Left renal cortex interstitium (tissue), 4 donors: ENCODE measurements around the gene CMTM5. TPM values are rescaled to one million over a fixed set of nuclear protein-coding genes. Genes with fewer than 3 reads are reported as not detected.
"Not testable (repeated sequence)": the region's sequence is repeated elsewhere in the genome, so short reads cannot be mapped to it uniquely, and the experiment has no call there.

Experiments used
- DNase-seq, 4 donors: peaks; one replicate each; pipeline ENCODE4 v3.0.0-alpha.2; 2013; ENCODE audit warnings: low read depth in 4 of 4, low spot score in 2 of 4, missing footprints in 1 of 4
- polyA plus RNA-seq, 4 donors: library from polyadenylated mRNA; unstranded; fragments of 120-200 nt; gene quantifications; one replicate each; pipeline ENCODE4 v1.2.1, GENCODE V29; 2013; ENCODE audit not compliant: insufficient read length in 4 of 4

CMTM5 gene
- polyA plus RNA-seq, 4 donors, result 1.5 to 3.2 (median 2.7) TPM

GRCh38 chr14:23377573-23378563 is 1.0 kb downstream of the CMTM5 start:
- DNase-seq, result no peak

GRCh38 chr14:23378612-23379220 is 1.9 kb downstream of the CMTM5 start:
- DNase-seq, result no peak

DNA sequence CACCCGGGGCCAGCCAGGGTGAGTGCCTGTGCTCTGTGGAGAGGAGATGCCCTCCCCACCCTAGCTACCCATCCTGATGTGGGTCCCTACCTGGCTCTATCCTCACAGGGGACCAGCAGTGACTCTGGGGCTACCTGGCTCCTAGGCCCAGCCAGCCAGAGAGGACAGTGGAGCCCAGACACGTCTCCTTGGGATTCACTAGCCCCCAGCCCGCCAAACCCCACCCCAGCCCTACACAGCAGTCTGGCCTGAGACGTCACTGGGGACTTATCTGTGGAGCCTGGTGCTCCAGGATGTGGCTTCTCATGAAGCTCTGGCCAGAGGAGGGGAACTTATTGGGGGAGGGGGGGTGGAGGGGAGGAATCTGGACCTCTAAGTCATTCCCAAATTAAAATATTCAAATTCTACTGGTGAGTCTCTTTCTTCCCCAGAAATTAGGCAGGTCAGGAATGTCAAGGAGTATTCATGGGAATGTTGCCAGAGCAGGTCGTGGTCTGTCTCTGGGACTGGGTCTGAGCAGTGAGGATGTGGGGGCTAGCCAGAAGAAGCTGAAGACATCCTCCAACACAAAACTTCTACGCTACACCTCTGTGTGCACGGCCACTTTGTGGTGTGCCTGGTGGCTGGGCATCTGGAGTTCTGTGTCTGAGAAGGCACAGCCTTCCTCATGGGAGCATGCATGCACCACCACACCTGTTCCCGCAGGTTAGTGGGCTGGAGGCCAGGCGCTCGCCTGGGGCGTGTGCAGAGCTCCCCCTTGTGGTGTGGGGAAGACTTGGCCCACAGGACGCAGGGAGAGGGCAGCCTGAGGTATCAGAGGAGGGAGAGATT is 2.7 kb downstream of the CMTM5 start:
- no peak for DNase-seq

GRCh38 chr14:23380197-23380914 is 3.5 kb downstream of the CMTM5 start:
- no peak for DNase-seq

DNA sequence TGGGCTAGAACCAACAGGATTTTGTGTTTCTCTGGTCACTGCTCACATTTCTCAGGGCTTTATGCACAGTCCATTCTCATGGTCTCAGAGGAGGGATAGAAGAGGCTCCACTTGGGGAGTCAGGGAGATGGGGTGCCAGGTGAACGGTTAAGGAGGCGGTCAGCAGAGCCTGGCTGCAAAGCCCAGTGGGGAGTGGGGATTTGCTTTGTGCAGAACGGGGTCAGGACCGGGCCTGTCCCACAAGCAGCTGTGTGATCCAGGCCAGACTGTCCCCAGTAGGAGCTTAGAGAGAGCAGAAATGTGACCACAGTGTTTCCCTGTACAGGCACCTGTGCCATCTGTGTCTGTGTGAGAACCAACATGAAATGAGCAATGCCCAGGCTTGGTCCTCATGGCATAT is 4.1 kb downstream of the CMTM5 start:
- DNase-seq, result no peak

- DNase-seq, result no peak
These were observed 5.0 kb downstream of the CMTM5 start for GRCh38 chr14:23381871-23382270.

DNA sequence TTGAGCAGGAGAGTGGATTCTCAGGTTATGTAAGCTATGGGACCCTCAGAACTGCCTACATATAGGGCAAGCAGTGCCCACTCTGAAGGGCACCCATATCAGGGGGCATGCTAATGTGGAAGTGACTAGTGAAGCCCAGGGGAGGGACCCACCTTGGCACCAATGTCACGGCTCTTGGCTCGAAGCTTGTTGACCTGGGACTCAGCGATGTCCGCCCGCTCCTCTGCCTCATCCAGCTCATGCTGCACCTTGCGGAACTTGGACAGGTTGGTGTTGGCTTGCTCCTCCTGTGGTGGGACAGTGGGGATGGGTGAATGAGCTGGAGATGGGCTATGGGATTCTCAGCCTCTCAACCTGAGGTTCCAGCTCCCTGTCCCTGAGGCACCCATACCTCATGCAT is 5.4 kb downstream of the CMTM5 start:
- no peak for DNase-seq

DNA sequence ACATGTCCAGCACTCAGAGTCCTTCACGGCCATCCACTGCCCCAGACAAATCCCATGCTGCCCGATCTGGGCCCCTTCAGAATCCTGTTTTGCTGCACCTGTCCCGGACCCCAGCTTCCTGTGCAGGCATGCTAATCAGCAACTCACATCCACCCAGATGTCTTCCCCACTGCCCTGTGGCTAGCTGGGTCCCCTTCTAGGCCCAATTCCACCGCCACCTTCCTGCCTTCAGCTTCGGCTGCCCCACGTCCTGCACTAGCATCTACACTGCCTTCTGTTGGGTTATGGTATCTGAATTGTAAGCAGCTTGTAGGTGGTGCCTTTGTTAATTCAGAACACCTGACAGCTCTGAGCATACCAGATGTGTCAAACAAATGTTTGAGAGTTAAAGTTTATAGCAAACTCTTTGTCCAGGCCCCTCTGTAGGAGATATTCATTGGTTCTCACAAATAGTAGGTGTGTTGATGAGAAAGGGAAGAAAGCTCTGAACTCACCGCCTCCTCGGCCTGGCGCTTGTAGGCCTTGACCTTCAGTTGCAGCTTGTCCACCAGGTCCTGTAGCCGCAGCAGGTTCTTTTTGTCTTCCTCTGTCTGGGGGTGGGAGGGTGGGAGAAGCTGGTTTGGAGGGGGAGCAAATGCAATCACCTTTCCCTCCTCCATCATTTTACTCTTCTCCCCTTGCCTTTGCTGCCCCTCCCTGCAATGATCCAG is 6.0 kb downstream of the CMTM5 start:
- no peak for DNase-seq

- no peak for DNase-seq
These were observed 7.7 kb downstream of the CMTM5 start for GRCh38 chr14:23384364-23385080.

DNA sequence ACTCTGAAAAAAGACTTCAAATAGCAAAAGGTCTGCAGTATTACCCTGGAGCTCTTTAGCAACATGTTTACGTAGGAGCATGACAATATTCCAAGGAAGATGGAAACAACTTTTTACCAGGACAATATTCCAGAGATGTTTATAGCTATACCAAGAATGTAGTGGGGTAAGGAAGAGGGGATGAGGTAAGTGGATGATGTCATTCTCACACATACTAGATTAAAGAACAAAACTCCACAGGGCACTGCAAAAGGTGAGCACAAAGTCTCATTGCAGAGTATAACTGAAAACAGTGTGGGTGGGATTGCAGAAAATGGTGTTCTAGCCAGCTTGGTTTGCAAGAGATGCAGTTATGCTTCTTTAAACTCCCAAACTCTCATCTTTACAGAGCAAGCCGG is 8.4 kb downstream of the CMTM5 start:
- no peak for DNase-seq

GRCh38 chr14:23385642-23386265 is 8.9 kb downstream of the CMTM5 start:
- peak in 1 of 4 donors; percentile 13 for DNase-seq

GRCh38 chr14:23386266-23386657 is 9.4 kb downstream of the CMTM5 start:
- not testable (repeated sequence) for DNase-seq

DNA sequence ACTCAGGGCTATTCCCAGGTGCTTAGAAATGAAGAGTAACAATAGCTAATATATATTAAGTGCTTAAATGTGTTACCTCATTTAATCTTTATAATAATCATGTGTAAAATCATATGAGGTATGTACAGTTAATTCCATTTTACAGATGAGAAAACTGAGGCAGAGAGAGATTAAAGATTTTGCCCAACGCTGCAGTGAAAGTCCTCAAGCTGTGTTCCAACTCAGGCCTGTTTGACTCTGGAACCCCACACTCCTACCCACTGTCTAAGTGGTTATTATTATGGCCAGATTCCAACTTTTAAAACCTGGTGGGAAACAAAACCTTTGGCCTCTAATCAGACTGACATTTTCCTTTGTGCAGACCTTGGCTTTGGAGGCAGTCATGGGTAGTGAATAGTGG is 10.2 kb downstream of the CMTM5 start:
- no peak for DNase-seq

GRCh38 chr14:23387916-23388882 is 11.4 kb downstream of the CMTM5 start:
- no peak for DNase-seq

GRCh38 chr14:23388996-23389395 is 12.2 kb downstream of the CMTM5 start:
- no peak for DNase-seq

- DNase-seq, result no peak
These were observed 12.6 kb downstream of the CMTM5 start for GRCh38 chr14:23389396-23389795.

GRCh38 chr14:23389871-23390270 is 13.0 kb downstream of the CMTM5 start:
- not testable (repeated sequence) for DNase-seq
